ENCODE data around the gene TACR2. TPM values are rescaled to one million over a fixed set of nuclear protein-coding genes. Genes with fewer than 3 reads are reported as not detected.

Gene TACR2
- total RNA-seq, 6 experiments from 2014 or later: 0.16 to 0.22 (median 0.16) TPM; not detected in 3

GRCh38 chr10:69372126-69372980, 44.4 kb downstream of the TACR2 start:
- WGBS (ENCODE audit: insufficient coverage, low coverage, low lambda C conversion rate, missing lambda C conversion rate): 60% methylated on average over 9 of the region's 9 CpGs
- Histone ChIP-seq H3K9me3 (no peaks in the 10 kb centered on the region), H3K4me1 (no peaks in the 10 kb centered on the region), H3K36me3 (peaks cover 0 to 9% (median 0%) of the 10 kb centered on the region in 4 donors), H3K4me3 (no peak overlapping the region), H3K27me3 (no peaks in the 10 kb centered on the region), H3K27ac (no peak overlapping the region)
- no peak for ATAC-seq
- intact Hi-C loops (cut with DNase I): no loop called here
- DNase-seq: no peak
- TF ChIP-seq CTCF (IDR thresholded peaks at IDR 0.05): no peak
- no peak for TF ChIP-seq POLR2A (IDR thresholded peaks at IDR 0.05)

GRCh38 chr10:69367469-69367868, 49.2 kb downstream of the TACR2 start:
- no peaks in the 10 kb centered on the region for H3K4me1 ChIP-seq
- WGBS (ENCODE audit: insufficient coverage, low coverage, low lambda C conversion rate, missing lambda C conversion rate): 69% methylated on average over 4 of the region's 4 CpGs

GRCh38 chr10:69366738-69367137, 50.0 kb downstream of the TACR2 start:
- DNase-seq: no peak
- Histone ChIP-seq H3K36me3 (peaks cover 0 to 9% (median 0%) of the 10 kb centered on the region in 4 donors), H3K4me3 (no peak overlapping the region), H3K9me3 (no peaks in the 10 kb centered on the region), H3K27me3 (no peaks in the 10 kb centered on the region), H3K27ac (no peak overlapping the region), H3K4me1 (peaks cover 0 to 1% (median 0%) of the 10 kb centered on the region in 4 donors)
- no peak for TF ChIP-seq POLR2A (IDR thresholded peaks at IDR 0.05)
- TF ChIP-seq CTCF (IDR thresholded peaks at IDR 0.05): no peak
- 76% methylated on average over 4 of the region's 5 CpGs for WGBS (ENCODE audit: insufficient coverage, low coverage, low lambda C conversion rate, missing lambda C conversion rate)
- intact Hi-C loops (cut with DNase I): no loop called here
- no peak for ATAC-seq

More at GRCh38 chr10:69367469-69367868, 49.2 kb downstream of the TACR2 start:
- no peaks in the 10 kb centered on the region for H3K9me3 ChIP-seq
- H3K27me3 ChIP-seq: no peaks in the 10 kb centered on the region
- H3K4me3 ChIP-seq: no peak overlapping the region
- intact Hi-C loops (cut with DNase I): no loop called here
- no peak overlapping the region for H3K27ac ChIP-seq
- DNase-seq (no peak), ATAC-seq (no peak)
- TF ChIP-seq CTCF (IDR thresholded peaks at IDR 0.05) (no peak), POLR2A (IDR thresholded peaks at IDR 0.05) (no peak)
- H3K36me3 ChIP-seq: peaks cover 0 to 9% (median 0%) of the 10 kb centered on the region in 4 donors

GRCh38 chr10:69364232-69364940, 52.3 kb downstream of the TACR2 start:
- Histone ChIP-seq H3K27me3 (no peaks in the 10 kb centered on the region), H3K36me3 (peaks cover 0 to 3% (median 0%) of the 10 kb centered on the region in 4 donors), H3K9me3 (no peaks in the 10 kb centered on the region), H3K4me3 (no peak overlapping the region), H3K27ac (no peak overlapping the region), H3K4me1 (peaks cover 0 to 15% (median 0%) of the 10 kb centered on the region in 4 donors)
- intact Hi-C loops (cut with DNase I): no loop called here
- DNase-seq (no peak), ATAC-seq (no peak)
- WGBS (ENCODE audit: insufficient coverage, low coverage, low lambda C conversion rate, missing lambda C conversion rate): 54% methylated on average over 4 of the region's 9 CpGs
- TF ChIP-seq CTCF (IDR thresholded peaks at IDR 0.05) (no peak), POLR2A (IDR thresholded peaks at IDR 0.05) (no peak)

Measured in right lobe of liver (tissue), 6 donors.